HL-60 (cell line): ENCODE data around the gene FOXO3.
"Not testable (repeated sequence)": the region's sequence is repeated elsewhere in the genome, so short reads cannot be mapped to it uniquely, and the experiment has no call there.

Experiments used
- DNase-seq, 2 experiments: peaks; one replicate each; pipeline ENCODE4 v3.0.0-alpha.2; 2010 to 2020; ENCODE audit warnings: low read depth in 1 of 2, low spot score in 1 of 2
- H3K27ac ChIP-seq: fragments of 250-450 bp; sonication (Bioruptor Pico); replicated peaks from 2 replicates; pipeline ENCODE4 v1.5.1; 2020; ENCODE audit warnings: mild to moderate bottlenecking, moderate library complexity
- H3K27me3 ChIP-seq: fragments of 250-450 bp; sonication (Bioruptor Pico); 2 replicates; pipeline ENCODE4 v1.5.1; 2021; ENCODE audit warnings: mild to moderate bottlenecking, moderate library complexity; ENCODE audit not compliant: insufficient read depth, poor library complexity, severe bottlenecking
- H3K4me3 ChIP-seq: replicated peaks from 2 replicates; pipeline ENCODE4 v1.5.1; 2011; ENCODE audit warnings: mild to moderate bottlenecking, control low read depth, low read length; ENCODE audit not compliant: insufficient read depth
- CTCF ChIP-seq: IDR thresholded peaks from one replicate; pipeline ENCODE4 v1.5.1; 2011; ENCODE audit warnings: low read length, control low read depth, inconsistent platforms; ENCODE audit not compliant: insufficient read depth
- GABPA ChIP-seq: IDR thresholded peaks from 2 replicates; pipeline ENCODE4 v1.6.1; 2012; ENCODE audit warnings: low read depth
- POLR2AphosphoS5 ChIP-seq: IDR thresholded peaks from 2 replicates; pipeline ENCODE4 v1.6.1; 2012; ENCODE audit warnings: low read depth
- SPI1 ChIP-seq: IDR thresholded peaks from 2 replicates; pipeline ENCODE4 v1.6.1; 2012; ENCODE audit warnings: low read depth, mild to moderate bottlenecking, borderline replicate concordance
- TF ChIP-seq, protein P1 (sequence below): IDR thresholded peaks from 2 replicates; pipeline ENCODE4 v1.6.1; 2012; ENCODE audit warnings: low read depth; ENCODE audit not compliant: insufficient replicate concordance

Gene FOXO3

DNA sequence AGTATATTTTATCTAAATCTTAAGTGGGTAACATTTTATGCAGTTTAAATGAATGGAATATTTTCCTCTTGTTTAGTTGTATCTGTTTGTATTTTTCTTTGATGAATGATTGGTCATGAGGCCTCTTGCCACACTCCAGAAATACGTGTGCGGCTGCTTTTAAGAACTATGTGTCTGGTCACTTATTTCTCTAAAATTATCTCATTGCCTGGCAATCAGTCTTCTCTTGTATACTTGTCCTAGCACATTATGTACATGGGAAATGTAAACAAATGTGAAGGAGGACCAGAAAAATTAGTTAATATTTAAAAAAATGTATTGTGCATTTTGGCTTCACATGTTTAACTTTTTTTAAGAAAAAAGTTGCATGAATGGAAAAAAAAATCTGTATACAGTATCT lies 123.3 kb downstream of the FOXO3 start:
- not testable (repeated sequence) for H3K27ac ChIP-seq, DNase-seq, H3K4me3 ChIP-seq, H3K27me3 ChIP-seq

DNA sequence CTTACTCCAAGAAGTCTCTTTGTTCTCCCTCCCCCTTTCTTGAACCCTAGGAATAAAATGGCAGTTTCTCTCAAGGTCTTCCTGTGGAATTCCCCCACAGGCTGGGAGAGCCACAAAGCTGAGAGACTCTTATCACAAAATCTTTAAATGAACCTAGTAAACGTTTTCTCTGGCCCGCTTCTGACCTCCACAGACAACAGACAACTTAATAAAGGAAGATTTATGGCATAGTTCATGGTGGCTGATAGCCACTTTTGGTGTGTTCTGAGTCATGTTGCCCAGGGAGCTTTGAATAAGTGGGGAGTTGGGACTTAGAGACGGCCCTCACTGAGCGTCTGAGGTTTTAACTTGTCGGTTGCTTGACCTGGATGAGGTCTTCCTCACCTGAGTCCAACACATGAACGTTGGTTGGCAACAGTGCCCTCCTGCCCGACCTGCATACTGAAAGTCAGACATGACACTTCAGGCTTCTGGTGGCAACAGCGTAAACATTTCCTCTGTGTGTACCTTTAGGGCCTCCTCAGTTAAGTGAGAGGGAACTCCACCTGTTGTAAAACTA lies 124.1 kb downstream of the FOXO3 start:
- H3K27me3 ChIP-seq, result no peaks in the 10 kb centered on the region
- no peak for TF ChIP-seq GABPA
- TF ChIP-seq SPI1, result no peak
- no peak for TF ChIP-seq POLR2AphosphoS5
- TF ChIP-seq, protein P1, sequence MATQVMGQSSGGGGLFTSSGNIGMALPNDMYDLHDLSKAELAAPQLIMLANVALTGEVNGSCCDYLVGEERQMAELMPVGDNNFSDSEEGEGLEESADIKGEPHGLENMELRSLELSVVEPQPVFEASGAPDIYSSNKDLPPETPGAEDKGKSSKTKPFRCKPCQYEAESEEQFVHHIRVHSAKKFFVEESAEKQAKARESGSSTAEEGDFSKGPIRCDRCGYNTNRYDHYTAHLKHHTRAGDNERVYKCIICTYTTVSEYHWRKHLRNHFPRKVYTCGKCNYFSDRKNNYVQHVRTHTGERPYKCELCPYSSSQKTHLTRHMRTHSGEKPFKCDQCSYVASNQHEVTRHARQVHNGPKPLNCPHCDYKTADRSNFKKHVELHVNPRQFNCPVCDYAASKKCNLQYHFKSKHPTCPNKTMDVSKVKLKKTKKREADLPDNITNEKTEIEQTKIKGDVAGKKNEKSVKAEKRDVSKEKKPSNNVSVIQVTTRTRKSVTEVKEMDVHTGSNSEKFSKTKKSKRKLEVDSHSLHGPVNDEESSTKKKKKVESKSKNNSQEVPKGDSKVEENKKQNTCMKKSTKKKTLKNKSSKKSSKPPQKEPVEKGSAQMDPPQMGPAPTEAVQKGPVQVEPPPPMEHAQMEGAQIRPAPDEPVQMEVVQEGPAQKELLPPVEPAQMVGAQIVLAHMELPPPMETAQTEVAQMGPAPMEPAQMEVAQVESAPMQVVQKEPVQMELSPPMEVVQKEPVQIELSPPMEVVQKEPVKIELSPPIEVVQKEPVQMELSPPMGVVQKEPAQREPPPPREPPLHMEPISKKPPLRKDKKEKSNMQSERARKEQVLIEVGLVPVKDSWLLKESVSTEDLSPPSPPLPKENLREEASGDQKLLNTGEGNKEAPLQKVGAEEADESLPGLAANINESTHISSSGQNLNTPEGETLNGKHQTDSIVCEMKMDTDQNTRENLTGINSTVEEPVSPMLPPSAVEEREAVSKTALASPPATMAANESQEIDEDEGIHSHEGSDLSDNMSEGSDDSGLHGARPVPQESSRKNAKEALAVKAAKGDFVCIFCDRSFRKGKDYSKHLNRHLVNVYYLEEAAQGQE, result no peak
- no peak for TF ChIP-seq CTCF
- DNase-seq, result no peak
- H3K4me3 ChIP-seq, result no peak overlapping the region
- no peak overlapping the region for H3K27ac ChIP-seq

- TF ChIP-seq POLR2AphosphoS5 (peak; percentile 59; the same call in 1 of the 2 replicates), SPI1 (no peak)
- peak in 1 of 2 experiments; percentile 67 for DNase-seq
- Histone ChIP-seq H3K27me3 (no peaks in the 10 kb centered on the region), H3K4me3 (no peak overlapping the region), H3K27ac (no peak overlapping the region)
Measured at GRCh38 chr6:108685970-108686369, 125.3 kb downstream of the FOXO3 start.

- TF ChIP-seq GABPA (no peak), SPI1 (no peak), POLR2AphosphoS5 (no peak), CTCF (no peak)
- TF ChIP-seq, protein P1, result no peak
- H3K27ac ChIP-seq, result no peak overlapping the region
- no peaks in the 10 kb centered on the region for H3K27me3 ChIP-seq
- DNase-seq, result no peak
- no peak overlapping the region for H3K4me3 ChIP-seq
Measured at GRCh38 chr6:108686896-108687295, 126.2 kb downstream of the FOXO3 start.

DNA sequence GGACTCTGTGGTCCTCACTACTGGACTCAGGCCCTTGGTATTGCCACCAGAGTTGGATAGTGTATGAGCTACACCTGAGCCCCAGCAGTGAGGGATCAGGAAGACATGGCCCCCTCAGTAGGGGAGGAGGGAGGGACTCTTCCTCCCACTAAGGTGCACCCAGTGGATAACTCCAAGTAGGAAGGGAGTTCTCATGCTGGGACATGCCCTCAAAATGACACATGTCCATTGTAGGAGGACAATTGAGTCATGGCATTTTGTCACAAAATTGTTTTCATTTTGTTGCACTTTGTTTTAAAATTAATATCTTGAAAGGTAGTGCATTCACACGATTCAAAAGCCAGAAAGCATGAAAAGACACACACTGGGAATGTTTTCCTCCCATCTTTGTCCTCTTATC lies 127.2 kb downstream of the FOXO3 start:
- DNase-seq, result no peak
- no peak for TF ChIP-seq CTCF
- no peak overlapping the region for H3K27ac ChIP-seq

More for the DNA sequence above, 127.2 kb downstream of the FOXO3 start:
- no peak overlapping the region for H3K4me3 ChIP-seq
- no peaks in the 10 kb centered on the region for H3K27me3 ChIP-seq
